Activated naive CD4-positive, alpha-beta T cell treated with anti-CD3 and anti-CD28 coated beads, Interleukin-2, amount 50 U/mL, for 16 hours (primary cell): Measurements from ENCODE around the gene CDT1.
A peak's percentile ranks its signal among the peaks of the same experiment; 100 is the strongest.

Experiments
- DNase-seq: peaks from one replicate; pipeline ENCODE4 v3.0.0-alpha.2; 2020

CDT1 gene

DNA sequence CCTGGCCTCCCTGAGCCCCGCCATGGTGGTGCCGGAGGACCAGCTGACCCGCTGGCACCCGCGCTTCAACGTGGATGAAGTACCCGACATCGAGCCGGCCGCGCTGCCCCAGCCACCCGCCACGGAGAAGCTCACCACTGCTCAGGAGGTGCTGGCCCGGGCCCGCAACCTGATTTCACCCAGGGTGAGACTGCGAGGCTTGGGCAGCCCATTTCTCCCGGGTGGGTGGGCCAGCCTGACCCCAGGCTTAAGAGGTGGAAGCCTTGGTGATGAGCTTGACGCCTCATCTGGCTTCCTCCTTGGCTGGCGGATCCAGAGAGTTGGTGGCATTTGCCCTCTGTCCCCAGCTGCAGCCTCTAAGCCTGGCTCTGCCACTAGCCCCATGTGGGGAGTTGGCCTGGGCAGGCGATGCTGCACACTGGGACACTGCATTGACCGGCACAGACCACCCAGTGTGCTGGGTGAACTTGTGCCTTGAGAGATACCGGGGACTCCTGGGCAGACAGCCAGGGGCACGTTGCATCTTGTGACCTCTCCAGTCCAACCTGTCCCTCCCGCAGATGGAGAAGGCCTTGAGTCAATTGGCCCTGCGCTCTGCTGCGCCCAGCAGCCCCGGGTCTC is 3.0 kb downstream of the CDT1 start:
- no peak for DNase-seq

- no peak for DNase-seq
Measured at GRCh38 chr16:88807142-88807625, 3.6 kb downstream of the CDT1 start.

DNA sequence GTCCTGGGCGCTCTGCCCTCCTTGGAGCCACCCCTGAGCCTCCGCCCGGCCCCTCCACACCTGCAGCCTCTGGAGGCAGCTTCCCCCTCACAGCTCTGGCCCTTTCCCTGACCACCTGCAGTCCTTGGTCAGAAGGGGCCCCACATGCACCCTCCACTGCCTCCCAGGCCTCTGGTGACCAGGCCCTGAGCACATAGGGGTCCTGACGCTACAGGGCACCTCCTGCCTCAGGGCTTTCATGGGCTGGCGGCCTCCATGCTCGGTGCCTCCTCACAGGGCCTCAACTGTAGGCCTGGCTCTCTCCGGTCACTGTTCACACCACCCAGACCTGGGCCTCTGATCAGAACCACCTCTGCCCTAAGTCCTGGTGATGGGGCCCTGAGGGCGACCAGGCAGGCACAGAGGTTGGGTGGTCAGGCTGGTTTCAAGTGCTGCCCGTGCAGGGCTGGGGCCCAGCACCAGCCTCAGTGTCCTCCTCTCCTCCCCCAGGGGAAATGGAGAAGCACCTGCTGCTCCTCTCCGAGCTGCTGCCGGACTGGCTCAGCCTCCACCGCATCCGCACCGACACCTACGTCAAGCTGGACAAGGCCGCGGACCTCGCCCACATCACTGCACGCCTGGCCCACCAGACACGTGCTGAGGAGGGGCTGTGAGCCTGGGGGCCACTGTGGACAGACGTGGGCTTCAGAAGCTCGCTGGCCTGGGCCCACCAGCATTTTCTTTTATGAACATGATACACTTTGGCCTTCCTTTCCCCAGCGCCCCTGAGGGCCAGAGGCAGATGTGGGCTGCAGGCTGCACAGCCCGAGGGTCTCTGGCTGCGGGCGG is 4.3 kb downstream of the CDT1 start:
- no peak for DNase-seq

DNA sequence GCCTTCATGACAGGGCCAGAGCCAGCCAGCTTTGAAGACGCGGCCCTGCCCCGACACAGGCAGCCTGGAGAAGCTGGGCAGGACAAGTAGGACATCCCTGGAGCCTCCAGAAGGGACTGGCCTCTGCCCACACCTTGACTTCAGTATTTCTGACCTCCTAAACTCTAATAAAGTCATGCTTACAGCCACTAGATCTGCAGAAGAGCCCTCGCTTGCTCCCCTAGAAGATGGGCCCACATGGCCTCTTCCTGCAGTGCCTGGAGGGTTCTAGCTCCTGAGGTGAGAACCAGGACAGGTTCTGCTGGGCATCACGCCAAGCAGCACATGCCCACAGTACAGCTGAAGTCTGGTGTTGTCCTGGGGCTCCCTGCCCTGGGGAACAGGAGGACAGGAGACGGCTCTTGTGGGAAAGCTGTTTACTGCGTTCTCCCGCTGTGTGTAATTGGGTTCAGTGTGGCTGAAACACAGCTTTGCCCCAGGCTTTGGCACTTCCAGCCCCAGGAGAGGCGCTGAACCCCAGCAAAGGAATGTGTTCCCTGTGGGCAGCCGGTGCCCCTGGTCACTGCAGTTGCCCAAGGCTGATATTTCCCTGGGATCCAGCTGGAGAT is 5.6 kb downstream of the CDT1 start:
- DNase-seq: no peak

DNA sequence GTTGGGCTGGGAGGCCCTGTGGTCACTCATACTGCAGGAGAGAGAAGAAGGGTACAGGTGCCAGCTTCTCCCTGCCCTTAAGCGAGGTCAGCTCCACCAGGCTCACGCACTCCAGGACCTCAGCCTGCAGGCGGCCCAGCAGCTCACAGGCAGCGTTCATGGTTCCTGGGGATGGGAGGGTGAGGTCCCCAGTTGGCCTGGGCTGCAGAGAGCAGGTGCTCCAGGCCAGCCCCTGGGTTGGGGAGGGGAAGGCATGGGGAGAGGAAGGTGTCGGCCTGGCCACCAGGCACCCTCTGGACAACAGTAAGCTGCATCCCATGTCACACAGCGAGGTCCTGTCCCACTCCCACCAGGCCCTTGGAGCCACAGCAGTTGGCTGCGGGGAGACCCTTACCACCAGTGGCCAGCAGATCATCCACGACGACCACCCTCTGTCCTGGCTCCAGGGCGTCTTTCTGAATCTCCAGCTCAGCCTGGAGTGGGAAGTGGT is 6.1 kb downstream of the CDT1 start:
- DNase-seq: no peak

- DNase-seq: peak; percentile 35
Measured at GRCh38 chr16:88810166-88810911, 6.8 kb downstream of the CDT1 start.

GRCh38 chr16:88810912-88811768 is 7.6 kb downstream of the CDT1 start:
- DNase-seq: peak; percentile 75

DNA sequence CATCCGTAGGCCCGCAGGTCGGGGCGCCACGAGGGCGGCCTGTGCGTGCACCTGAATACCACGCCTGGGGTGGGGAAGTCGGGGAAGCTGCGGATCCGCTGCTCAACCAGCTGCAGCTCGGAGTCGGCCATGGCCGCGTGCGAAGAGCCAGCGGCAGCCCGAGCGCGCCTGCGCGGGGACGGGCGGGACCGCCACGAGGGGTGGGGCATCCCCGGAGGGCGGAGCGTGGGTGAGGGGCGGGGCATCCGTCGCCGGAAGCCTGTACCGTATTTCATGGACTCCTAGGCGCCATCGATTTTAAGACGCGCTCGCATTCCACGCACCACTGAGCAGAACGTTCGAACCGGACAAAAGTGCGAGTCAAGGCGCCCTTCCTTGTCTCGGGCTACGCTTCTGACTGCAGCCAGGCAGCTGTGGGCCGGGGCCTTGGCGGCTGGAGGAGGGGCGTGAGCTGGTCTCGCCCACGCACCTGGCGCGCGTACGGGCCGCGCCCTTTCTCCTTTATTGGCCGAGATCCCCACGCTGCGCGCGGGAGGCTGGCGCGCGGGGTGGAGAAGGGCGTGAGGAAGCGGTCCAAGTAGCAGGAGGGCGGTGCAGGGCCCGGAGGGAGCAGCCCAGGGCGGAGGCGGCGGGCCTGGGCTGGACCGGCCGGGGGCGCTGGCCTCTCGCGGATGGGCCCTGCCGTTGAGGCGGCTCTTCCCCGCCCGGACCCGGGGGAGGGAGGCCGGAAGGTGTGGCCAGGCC is 8.4 kb downstream of the CDT1 start, which contains the start of gene APRT:
Gene APRT, minus strand, starts transcription at position 160 of the 744 bp plus-strand sequence. Its CDS starts 29 bp downstream, at position 131.
- peak; percentile 96 for DNase-seq

DNA sequence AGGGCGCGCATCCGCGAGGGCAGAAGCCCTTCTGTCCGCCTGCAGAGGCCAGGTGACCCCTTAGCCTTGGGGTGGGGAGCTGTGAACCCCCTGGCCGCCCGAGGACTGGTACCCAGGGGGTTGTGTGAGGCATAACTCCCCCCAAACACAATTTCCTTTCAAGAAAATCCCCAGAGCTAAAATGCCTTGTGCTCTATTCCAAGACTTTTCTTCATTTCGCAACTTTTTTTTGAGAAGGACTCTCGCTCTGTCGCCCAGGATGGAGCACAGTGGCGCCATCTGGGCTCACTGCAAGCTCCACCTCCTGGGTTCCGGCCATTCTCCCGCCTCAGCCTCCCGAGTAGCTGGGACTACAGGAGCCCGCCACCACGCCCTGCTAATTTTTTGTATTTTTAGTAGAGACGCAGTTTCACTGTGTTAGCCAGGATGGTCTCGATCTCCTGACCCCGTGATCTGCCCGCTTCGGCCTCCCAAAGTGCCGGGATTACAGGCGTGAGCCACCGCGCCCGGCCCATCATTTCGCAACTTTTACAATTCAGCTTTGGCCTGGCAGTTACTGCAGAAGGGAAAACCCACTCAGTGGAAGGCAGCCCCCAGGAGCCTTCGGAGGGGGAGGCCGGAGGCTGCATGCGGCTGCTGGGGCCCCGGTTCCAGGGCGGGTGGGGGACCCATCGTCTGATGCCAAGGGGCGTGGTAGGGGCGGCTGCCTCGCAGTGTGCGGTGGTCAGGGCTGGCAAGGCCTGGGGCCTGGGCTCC is 9.1 kb downstream of the CDT1 start:
- DNase-seq: no peak

DNA sequence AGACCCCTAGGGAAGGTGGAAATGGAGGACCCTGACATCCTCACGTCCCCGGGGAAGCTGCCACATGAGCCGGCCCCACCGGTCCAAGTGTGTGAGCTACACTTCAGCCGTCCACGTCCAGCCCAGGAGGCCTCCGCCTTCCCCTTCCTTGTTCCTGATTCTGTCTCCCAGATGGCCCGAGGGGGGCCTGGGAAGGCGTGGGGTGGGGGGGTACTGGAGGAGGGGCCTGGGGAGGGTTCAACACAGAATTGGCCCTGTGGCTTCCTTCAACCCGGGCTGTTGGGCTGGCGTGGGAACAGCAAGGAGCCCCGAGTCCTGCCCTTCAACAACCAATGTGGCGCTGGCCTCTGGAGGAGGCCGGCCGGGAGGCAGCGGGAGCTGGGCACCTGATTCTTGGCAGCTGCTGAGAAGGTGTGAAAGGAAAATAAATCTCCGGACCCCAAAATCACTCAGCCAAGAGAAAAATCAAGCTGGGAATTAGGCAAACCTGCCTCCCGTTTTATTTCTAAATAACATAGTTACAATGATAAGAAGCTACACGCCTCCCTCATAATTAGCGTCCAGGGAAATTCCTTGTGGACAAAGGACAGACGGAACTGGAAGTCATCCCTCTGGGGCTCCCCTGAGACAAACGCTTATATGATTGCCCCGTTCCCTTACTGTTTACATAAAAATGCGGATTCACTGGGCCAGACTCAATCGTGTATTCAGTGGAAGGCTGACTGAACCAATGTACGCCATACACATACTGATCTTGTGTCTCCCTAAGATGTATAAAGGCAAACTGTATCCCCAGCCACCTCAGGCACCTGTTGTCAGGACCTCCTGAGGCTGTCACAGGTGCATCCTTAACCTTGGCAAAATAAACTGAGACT is 9.9 kb downstream of the CDT1 start:
- no peak for DNase-seq

GRCh38 chr16:88814144-88814502 is 10.5 kb downstream of the CDT1 start:
- DNase-seq: no peak

- no peak for DNase-seq
Measured at GRCh38 chr16:88815227-88815626, 11.6 kb downstream of the CDT1 start.

DNA sequence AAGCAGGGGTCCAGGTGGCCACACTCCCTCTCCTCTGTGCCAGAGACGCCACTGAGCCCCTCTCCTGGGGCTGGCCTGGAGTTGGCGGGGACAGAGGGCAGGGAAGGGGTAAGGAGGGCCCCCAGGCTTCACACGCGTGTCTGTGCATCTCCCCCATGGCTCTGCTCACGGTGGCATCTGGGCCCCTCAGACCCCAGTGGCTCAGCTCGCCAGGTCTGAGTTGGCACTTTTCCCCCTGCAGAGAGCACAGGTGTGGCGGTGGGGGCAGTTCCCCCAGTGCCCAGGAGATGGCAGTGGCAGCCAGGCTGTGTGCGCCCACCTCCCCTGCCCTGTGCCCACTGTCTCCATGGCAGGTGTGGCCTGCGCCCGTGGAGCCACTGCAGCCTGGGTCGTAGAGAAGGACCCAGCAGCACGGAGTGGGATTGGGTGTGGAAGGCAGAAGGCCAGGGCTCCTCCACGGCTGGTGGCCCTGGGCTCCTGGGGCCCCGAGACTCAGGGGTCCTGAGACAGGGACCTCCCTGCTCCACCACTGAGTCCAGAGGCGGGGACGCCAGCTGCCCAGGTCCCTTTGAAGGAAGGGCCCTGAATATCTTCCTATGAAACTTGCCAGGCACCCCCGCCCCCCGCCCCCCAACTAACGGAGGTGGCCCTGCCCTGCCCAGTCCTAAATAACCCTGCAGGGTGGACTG is 12.5 kb downstream of the CDT1 start:
- peak; percentile 71 for DNase-seq

GRCh38 chr16:88816736-88817535 is 13.3 kb downstream of the CDT1 start:
- no peak for DNase-seq

DNA sequence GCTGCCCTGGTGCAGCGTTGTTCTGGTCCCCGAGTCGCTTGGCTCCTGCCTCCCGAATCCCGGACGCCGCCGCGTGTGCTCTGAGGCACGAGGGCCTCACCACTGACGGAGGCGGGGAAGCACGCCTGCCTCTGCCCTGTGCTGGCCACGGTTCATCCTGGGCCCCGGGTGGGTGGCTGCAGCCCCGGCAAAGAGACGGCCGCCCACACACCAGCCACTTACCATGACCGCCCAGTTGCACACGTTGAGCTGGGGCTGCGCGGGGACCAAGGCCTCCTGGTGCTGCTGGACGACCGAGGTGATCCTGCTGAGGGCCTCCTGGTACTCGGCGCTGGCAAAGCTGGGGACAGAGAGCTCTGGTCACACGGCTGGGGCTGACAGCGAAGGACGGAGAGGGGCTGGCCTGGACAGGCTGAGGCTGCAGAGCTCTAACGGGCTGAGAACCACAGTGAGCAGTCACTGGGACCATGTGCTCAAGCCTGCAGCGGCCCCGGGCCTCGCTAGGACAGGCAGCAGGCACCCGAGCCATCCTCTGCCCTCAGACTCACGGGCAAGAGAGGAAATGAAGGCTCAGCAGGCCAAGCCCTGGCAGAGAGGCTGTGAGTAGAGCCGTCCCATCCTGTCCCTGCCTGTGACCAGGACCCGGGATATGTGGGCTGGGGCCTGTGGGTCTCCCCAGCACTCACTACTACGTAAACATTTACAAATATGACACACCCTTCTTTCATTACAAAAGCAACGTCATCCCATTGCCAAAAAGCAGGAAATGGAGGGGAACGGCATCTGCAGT is 14.4 kb downstream of the CDT1 start:
- no peak for DNase-seq

DNA sequence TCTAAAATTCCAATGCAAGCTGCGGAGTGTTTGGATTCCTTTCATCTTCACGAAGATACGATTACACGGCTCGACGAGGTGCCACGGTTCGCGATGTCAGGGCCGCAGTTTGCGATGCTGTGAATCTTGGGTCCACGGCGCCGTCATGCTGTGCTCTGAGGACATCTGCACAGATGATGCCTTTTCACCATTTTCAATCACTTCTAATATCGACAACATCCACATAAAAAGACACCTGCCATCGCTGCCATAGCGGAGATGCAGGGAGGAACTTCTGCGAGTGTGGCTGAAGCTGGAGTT is 14.9 kb downstream of the CDT1 start:
- DNase-seq: no peak

- DNase-seq: no peak
Measured at GRCh38 chr16:88819126-88819525, 15.5 kb downstream of the CDT1 start.
